Activated CD8-positive, alpha-beta memory T cell treated with anti-CD3 and anti-CD28 coated beads for 4 hours (primary cell): Measurements from ENCODE around the gene TNFAIP3.
"Not testable (repeated sequence)": the region's sequence is repeated elsewhere in the genome, so short reads cannot be mapped to it uniquely, and the experiment has no call there.

Experiments
- DNase-seq, 2 donors: peaks; one replicate each; pipeline ENCODE4 v3.0.0-alpha.2; 2020; ENCODE audit warnings: low read depth in 2 of 2

TNFAIP3 gene

GRCh38 chr6:137866914-137867684, at the start of gene TNFAIP3:
TNFAIP3 (plus strand) TSS chr6:137867259; CDS start chr6:137871228, 3,969 bp downstream.
- peak; percentile 92 for DNase-seq

- no peak for DNase-seq
Measured at GRCh38 chr6:137818440-137818839, 48.6 kb upstream of the TNFAIP3 start.

DNA sequence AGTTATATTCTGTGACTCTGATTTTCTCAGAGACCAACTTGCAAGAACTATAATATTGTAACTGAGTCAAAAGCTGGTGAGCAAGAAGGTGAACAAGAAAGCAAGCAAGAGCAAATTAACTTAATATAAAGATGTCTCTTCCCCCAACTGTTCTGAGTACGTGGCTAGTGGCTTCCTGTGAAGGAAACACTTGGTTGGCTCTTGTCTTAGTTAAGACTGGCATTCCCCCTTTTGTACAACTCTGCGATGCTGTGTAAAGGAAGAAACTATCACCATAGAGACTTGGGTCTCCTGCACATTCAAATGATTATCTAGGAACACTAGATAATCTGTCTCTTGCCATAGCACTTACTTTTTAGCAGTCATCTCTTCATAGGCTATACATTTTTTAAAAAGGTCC, 47.3 kb upstream of the TNFAIP3 start:
- peak in 1 of 2 donors; percentile 31 for DNase-seq

- no peak for DNase-seq
Measured at GRCh38 chr6:137820425-137820824, 46.6 kb upstream of the TNFAIP3 start.

DNA sequence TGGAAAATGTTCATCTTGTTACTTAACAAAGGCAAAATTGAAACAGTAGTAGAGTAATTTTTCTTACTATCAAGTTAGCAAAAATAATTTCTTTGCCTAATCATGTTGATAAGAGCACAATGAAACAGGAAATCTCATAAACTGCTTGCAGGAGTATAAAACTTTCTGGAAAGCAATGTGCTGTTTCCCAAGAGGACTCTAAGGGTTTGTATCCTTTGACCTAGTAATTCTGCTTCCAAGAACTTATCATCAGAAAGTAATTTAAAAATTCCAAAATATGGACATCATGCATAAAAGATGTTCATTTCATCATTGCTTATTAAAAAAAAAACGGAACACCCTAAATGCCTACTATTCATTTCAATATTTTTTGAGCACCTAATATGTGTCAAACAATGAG, 46.1 kb upstream of the TNFAIP3 start:
- no peak for DNase-seq

GRCh38 chr6:137821491-137821890, 45.6 kb upstream of the TNFAIP3 start:
- DNase-seq: no peak

DNA sequence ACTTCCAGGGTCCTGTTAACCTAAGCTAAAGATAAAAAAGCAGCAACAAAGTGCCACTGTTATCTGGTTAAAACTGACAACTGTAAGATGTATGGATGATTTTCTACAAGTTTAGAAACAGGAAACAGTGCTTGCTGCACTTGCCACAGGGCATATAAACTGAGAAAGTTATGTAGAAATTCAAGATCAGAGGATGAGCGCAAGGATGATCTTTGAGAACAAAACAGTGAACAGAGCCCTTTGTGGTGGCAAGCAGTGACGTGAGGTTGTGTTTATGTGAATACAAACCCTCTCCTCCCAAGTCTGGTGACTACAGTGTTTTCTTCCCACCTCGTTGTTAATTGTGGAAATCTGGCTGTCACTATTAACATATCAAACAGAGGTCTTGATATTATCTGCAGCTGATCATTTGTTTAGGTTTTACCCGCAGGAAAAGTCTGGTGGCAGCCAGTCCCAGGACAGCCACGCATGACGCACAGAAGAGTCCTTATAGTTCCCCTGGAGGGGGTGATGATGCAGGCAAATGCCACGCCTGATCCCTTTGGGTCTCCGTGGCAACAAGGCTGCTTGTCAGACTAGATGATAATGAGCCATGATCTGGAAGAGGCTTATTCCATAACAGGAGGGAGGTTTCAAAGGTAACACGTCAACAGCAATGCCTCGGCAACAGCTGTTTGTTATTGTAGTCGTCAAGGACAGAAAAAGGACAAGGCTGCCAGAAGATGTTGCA, 43.1 kb upstream of the TNFAIP3 start:
- DNase-seq: peak; percentile 33 to 57

DNA sequence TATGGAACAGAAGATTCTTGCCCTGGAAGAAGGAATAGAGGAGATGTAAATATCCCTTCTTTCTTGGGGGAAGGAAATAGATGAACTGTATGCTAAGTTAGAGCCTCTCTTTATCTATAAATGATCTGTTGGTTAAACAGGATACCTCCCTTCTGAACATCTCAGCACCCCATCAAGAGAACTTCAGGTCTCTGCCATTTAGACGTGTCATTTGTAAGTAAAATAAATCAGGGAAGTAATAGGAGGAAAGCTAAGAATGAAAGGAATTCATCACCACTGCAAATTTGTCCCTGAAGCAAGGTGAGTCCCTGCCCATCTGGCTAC, 42.5 kb upstream of the TNFAIP3 start:
- DNase-seq: no peak

GRCh38 chr6:137824896-137825295, 42.2 kb upstream of the TNFAIP3 start:
- no peak for DNase-seq

GRCh38 chr6:137827411-137827940, 39.6 kb upstream of the TNFAIP3 start:
- no peak for DNase-seq

GRCh38 chr6:137827977-137828810, 38.9 kb upstream of the TNFAIP3 start:
- DNase-seq: no peak

DNA sequence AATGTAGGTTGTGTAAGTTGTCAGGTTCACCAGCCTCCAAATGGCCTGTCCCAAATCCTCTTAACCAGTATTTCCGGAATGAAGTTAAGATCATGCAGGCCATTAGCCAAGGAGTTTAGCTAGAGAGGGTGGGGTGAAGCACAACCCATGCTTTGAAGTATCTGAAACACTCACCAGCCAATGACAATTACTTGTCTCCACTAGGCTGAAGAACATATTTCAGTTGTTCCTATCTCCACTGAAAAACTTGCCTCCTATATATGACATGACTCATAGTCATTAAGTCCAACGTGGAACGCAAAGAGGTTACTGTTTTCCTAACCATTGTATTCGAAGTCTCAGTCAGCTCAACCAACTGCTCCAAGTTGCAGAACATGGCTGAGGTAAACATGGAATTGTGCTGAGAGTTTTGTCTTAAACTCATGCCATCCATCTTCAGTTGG, 37.4 kb upstream of the TNFAIP3 start:
- no peak for DNase-seq

- DNase-seq: no peak
Measured at GRCh38 chr6:137830511-137830911, 36.5 kb upstream of the TNFAIP3 start.

GRCh38 chr6:137832110-137832509, 34.9 kb upstream of the TNFAIP3 start:
- no peak for DNase-seq

- no peak for DNase-seq
Measured at GRCh38 chr6:137834508-137834907, 32.6 kb upstream of the TNFAIP3 start.

GRCh38 chr6:137836788-137837187, 30.3 kb upstream of the TNFAIP3 start:
- no peak for DNase-seq

- DNase-seq: not testable (repeated sequence)
Measured at GRCh38 chr6:137838090-137838489, 29.0 kb upstream of the TNFAIP3 start.

- DNase-seq: not testable (repeated sequence)
Measured at GRCh38 chr6:137838597-137838996, 28.5 kb upstream of the TNFAIP3 start.

DNA sequence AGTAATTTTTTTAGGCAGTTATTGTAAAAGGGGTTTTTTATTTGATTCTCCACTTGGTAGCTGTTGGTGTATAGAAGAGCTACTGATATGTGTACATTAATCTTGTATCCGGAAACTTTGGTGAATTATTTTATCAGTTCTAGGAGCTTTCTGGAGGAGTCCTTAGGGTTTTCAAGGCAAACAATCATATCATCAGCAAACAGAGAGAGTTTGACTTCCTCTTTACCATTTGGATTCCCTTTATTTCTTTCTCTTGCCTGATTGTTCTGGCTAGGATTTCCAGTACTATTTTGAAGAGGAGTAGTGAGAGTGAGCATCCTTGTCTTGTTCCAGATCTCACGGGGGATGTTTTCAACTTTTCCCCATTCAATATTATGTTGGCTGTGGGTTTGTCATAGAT, 28.0 kb upstream of the TNFAIP3 start:
- DNase-seq: no peak

DNA sequence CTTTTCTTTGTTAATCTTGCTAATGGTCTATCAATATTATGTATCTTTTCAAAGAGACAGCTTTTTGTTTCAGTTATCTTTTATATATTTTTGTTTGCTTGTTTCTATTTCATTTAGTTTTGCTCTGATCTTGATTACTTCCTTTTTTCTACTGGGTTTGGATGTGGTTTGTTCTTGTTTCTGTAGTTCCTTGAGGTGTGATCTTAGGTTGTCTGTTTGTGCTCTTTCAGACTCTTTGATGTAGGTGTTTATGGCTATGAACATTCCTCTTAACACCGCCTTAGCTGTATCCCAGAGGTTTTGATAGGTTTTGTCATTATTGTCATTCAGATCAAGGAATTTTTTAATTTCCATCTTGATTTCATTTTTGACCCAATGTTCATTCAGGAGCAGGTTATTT, 26.8 kb upstream of the TNFAIP3 start:
- DNase-seq: no peak

- DNase-seq: no peak
Measured at GRCh38 chr6:137843211-137843610, 23.8 kb upstream of the TNFAIP3 start.

- not testable (repeated sequence) for DNase-seq
Measured at GRCh38 chr6:137844327-137844726, 22.7 kb upstream of the TNFAIP3 start.
